ENCODE measurements around the gene PSMB7. TPM values are rescaled to one million over a fixed set of nuclear protein-coding genes. Genes with fewer than 3 reads are reported as not detected.

The PSMB7 gene
- total RNA-seq, 1 donor from 2014 or later = 193 TPM

- no peak for DNase-seq (ENCODE audit: low read depth)
- no peak overlapping the region for H3K4me3 ChIP-seq (ENCODE audit: low read depth, low read length)
- TF ChIP-seq, protein P1, sequence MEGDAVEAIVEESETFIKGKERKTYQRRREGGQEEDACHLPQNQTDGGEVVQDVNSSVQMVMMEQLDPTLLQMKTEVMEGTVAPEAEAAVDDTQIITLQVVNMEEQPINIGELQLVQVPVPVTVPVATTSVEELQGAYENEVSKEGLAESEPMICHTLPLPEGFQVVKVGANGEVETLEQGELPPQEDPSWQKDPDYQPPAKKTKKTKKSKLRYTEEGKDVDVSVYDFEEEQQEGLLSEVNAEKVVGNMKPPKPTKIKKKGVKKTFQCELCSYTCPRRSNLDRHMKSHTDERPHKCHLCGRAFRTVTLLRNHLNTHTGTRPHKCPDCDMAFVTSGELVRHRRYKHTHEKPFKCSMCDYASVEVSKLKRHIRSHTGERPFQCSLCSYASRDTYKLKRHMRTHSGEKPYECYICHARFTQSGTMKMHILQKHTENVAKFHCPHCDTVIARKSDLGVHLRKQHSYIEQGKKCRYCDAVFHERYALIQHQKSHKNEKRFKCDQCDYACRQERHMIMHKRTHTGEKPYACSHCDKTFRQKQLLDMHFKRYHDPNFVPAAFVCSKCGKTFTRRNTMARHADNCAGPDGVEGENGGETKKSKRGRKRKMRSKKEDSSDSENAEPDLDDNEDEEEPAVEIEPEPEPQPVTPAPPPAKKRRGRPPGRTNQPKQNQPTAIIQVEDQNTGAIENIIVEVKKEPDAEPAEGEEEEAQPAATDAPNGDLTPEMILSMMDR (conservative IDR thresholded peaks at IDR 0.05; ENCODE audit: low read depth, low read length) = no peak
Measured at GRCh38 chr9:124423591-124423990, 8.3 kb upstream of the PSMB7 start.

GRCh38 chr9:124423155-124423554, 7.9 kb upstream of the PSMB7 start:
- DNase-seq (ENCODE audit: low read depth) = no peak
- TF ChIP-seq, protein P1 (conservative IDR thresholded peaks at IDR 0.05; ENCODE audit: low read depth, low read length) = no peak

DNA sequence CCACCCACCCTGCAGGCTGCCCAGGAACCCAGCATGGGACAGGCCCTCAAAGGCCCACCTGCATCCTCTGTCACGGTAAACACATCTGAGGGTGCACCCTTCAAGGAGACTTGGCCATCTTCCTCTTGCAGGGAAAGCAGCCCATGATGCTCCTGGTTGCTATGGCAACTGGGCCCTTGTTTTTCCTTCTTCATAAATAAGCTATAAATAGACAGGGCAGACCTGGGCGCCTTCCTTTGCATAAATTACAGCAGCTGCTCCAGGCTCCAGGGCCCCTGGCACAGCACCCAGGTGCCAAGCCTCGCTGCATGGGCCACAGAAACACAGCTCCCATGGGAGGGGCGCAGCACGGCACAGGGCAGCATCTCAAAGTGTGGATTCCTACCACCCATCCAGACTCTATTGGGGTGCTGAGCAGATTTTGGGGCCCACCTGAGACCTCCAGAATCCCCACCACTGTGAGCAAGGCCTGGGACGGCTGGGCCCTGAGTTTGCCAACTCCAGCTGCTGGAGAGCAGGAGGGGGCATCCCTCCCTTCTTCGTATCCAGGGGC, 5.8 kb upstream of the PSMB7 start:
- DNase-seq (ENCODE audit: low read depth) = no peak
- H3K4me3 ChIP-seq (ENCODE audit: low read depth, low read length) = no peak overlapping the region
- TF ChIP-seq, protein P1 (conservative IDR thresholded peaks at IDR 0.05; ENCODE audit: low read depth, low read length) = no peak

More at GRCh38 chr9:124423155-124423554, 7.9 kb upstream of the PSMB7 start:
- H3K4me3 ChIP-seq (ENCODE audit: low read depth, low read length) = no peak overlapping the region

- TF ChIP-seq, protein P1 (conservative IDR thresholded peaks at IDR 0.05; ENCODE audit: low read depth, low read length) = no peak
- H3K4me3 ChIP-seq (ENCODE audit: low read depth, low read length) = no peak overlapping the region
- no peak for DNase-seq (ENCODE audit: low read depth)
Measured at GRCh38 chr9:124419832-124420489, 4.7 kb upstream of the PSMB7 start.

GRCh38 chr9:124415852-124416484, 726 bp upstream of the PSMB7 start:
- H3K4me3 ChIP-seq (ENCODE audit: low read depth, low read length) = peak overlapping the region; percentile 98
- TF ChIP-seq, protein P1 (conservative IDR thresholded peaks at IDR 0.05; ENCODE audit: low read depth, low read length) = no peak
- DNase-seq (ENCODE audit: low read depth) = no peak

DNA sequence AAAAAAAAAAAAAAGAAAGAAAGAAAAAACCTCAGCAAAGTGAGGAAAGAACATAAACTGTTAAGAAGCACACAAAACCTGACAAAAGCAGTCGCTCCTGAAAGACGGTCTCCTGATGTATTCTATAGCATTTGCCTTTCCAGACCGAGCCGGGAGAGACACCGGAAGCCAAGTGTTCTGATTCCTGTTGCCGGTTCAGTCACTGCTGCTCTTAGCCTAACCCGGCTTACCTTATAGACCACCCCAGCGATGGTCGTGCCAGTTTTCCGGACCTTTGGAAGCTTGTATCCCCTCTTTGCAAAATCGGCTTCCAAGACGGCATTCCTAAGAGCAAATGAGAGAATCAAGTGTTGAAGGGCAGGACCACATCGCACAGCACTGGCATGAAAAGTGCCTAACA, 630 bp downstream of the PSMB7 start:
- no peak for DNase-seq (ENCODE audit: low read depth)
- TF ChIP-seq, protein P1 (conservative IDR thresholded peaks at IDR 0.05; ENCODE audit: low read depth, low read length) = no peak
- peak overlapping the region; percentile 98 for H3K4me3 ChIP-seq (ENCODE audit: low read depth, low read length)
